A673 (cell line): ENCODE results near the gene NGB. TPM values are rescaled to one million over a fixed set of nuclear protein-coding genes. Genes with fewer than 3 reads are reported as not detected.

Source experiments
- BruUV-seq: library from RNA; stranded (reverse); fragments of 400-500 nt; replicated peaks from 2 replicates; lab custom pipeline; 2021; lab: Mats Ljungman, UMichigan
- CTCF ChIA-PET: fragments of 300-600 bp; sonication (Branson Sonifier 250); formaldehyde crosslinking; loops from one replicate; lab custom pipeline; 2022; ENCODE audit warnings: antibody characterized with exemption; lab: Charles Lee
- POLR2A ChIA-PET: fragments of 300-600 bp; sonication (Branson Sonifier 250); formaldehyde crosslinking; loops from one replicate; lab custom pipeline; 2022; ENCODE audit warnings: antibody characterized with exemption; ENCODE audit not compliant: low non-redundant PET; lab: Charles Lee
- DNase-seq: peaks from one replicate; pipeline ENCODE4 v3.0.0-alpha.2; 2015; ENCODE audit warnings: low spot score
- H3K27ac ChIP-seq: fragments of 200-600 bp; sonication (generic); 2 replicates; pipeline ENCODE4 v1.5.1; 2016; ENCODE audit warnings: mixed run types, low read depth, mild to moderate bottlenecking, mixed read lengths, antibody characterized with exemption, low read length; ENCODE audit not compliant: poor library complexity, severe bottlenecking
- H3K27me3 ChIP-seq: fragments of 200-600 bp; sonication (generic); replicated peaks from 2 replicates; pipeline ENCODE4 v1.6.1; 2017; ENCODE audit warnings: mixed run types, low read depth, mild to moderate bottlenecking, mixed read lengths, antibody characterized with exemption, low read length; ENCODE audit not compliant: insufficient read depth, poor library complexity
- H3K36me3 ChIP-seq: fragments of 200-600 bp; sonication (generic); 2 replicates; pipeline ENCODE4 v1.6.1; 2016; ENCODE audit warnings: mixed run types, mild to moderate bottlenecking, mixed read lengths, antibody characterized with exemption, low read length; ENCODE audit not compliant: insufficient read depth, poor library complexity, severe bottlenecking
- H3K4me1 ChIP-seq: fragments of 200-600 bp; sonication (generic); 2 replicates; pipeline ENCODE4 v1.6.1; 2017; ENCODE audit warnings: mixed run types, mild to moderate bottlenecking, mixed read lengths, antibody characterized with exemption, low read length; ENCODE audit not compliant: insufficient read depth, poor library complexity, severe bottlenecking
- H3K4me3 ChIP-seq: fragments of 200-600 bp; sonication (generic); 2 replicates; pipeline ENCODE4 v1.5.1; 2016; ENCODE audit warnings: low read depth, mixed run types, mild to moderate bottlenecking, mixed read lengths, low read length; ENCODE audit not compliant: poor library complexity, severe bottlenecking
- H3K9me3 ChIP-seq: fragments of 200-600 bp; sonication (generic); 2 replicates; pipeline ENCODE4 v1.6.1; 2016; ENCODE audit warnings: mixed run types, low read depth, mild to moderate bottlenecking, mixed read lengths, antibody characterized with exemption, low read length; ENCODE audit not compliant: poor library complexity, severe bottlenecking
- CTCF ChIP-seq: fragments of 300-800, 200-600 bp; sonication (generic); conservative IDR thresholded peaks from 2 replicates; pipeline ENCODE4 v1.5.1; 2017; ENCODE audit warnings: low read depth, mild to moderate bottlenecking, antibody characterized with exemption, low read length, moderate library complexity, mixed read lengths
- EZH2 ChIP-seq: fragments of 200-600 bp; sonication (generic); IDR thresholded peaks from 2 replicates; pipeline ENCODE4 v1.6.1; 2017; ENCODE audit warnings: borderline replicate concordance, low read depth, mild to moderate bottlenecking, mixed read lengths, antibody characterized with exemption, low read length; ENCODE audit not compliant: poor library complexity, severe bottlenecking
- intact Hi-C: fragments of 100-400 bp; cut with micrococcal nuclease; formaldehyde crosslinking; loops from one replicate; pipeline ENCODE4 v1.10.0; 2022; ENCODE audit not compliant: unreplicated experiment
- total RNA-seq: library from RNA; stranded (reverse); gene quantifications from 2 replicates; pipeline ENCODE4 v1.2.3, GENCODE V29; 2021

NGB gene
- total RNA-seq, 1 experiment from 2014 or later: not detected

GRCh38 chr14:77259025-77259715, 11.8 kb downstream of the NGB start:
- no peak overlapping the region for H3K27ac ChIP-seq
- H3K36me3 ChIP-seq: no peaks in the 10 kb centered on the region
- no peak overlapping the region for H3K4me3 ChIP-seq
- TF ChIP-seq EZH2: no peak
- no peak for TF ChIP-seq CTCF
- BruUV-seq: no TSS peak
- no peaks in the 10 kb centered on the region for H3K27me3 ChIP-seq
- intact Hi-C loops: no loop called here
- no peaks in the 10 kb centered on the region for H3K9me3 ChIP-seq
- no peak for DNase-seq
- no peaks in the 10 kb centered on the region for H3K4me1 ChIP-seq
- ChIA-PET CTCF (no interaction called here), POLR2A (no interaction called here)

- Histone ChIP-seq H3K4me3 (no peak overlapping the region), H3K4me1 (no peaks in the 10 kb centered on the region), H3K36me3 (no peaks in the 10 kb centered on the region), H3K27me3 (no peaks in the 10 kb centered on the region), H3K9me3 (no peaks in the 10 kb centered on the region), H3K27ac (no peak overlapping the region)
- DNase-seq: no peak
- CTCF ChIA-PET: no interaction called here
- intact Hi-C loops: no loop called here
- no TSS peak for BruUV-seq
- TF ChIP-seq CTCF (no peak), EZH2 (no peak)
- POLR2A ChIA-PET: no interaction called here
Measured at GRCh38 chr14:77258566-77258965, 12.4 kb downstream of the NGB start.

- H3K27ac ChIP-seq: no peak overlapping the region
- ChIA-PET CTCF (no interaction called here), POLR2A (no interaction called here)
- H3K4me3 ChIP-seq: no peak overlapping the region
- DNase-seq: no peak
- intact Hi-C loops: no loop called here
- TF ChIP-seq CTCF: no peak
- TF ChIP-seq EZH2: no peak
- no peaks in the 10 kb centered on the region for H3K9me3 ChIP-seq
- BruUV-seq: no TSS peak
- H3K4me1 ChIP-seq: no peaks in the 10 kb centered on the region
- no peaks in the 10 kb centered on the region for H3K36me3 ChIP-seq
- H3K27me3 ChIP-seq: no peaks in the 10 kb centered on the region
Measured at GRCh38 chr14:77257700-77258099, 13.3 kb downstream of the NGB start.
